DND-41 (cell line): ENCODE measurements around the gene IDS.

Source experiments
- EZH2 ChIP-seq: IDR thresholded peaks from 3 replicates; pipeline ENCODE4 v1.6.1; 2012; ENCODE audit warnings: borderline replicate concordance, low read depth, mild to moderate bottlenecking, moderate library complexity, low read length, inconsistent platforms; ENCODE audit not compliant: severe bottlenecking
- TF ChIP-seq, protein P1 (sequence below): IDR thresholded peaks from 2 replicates; pipeline ENCODE4 v1.5.1; 2012; ENCODE audit warnings: borderline replicate concordance, low read length, moderate library complexity, mild to moderate bottlenecking; ENCODE audit not compliant: poor library complexity, severe bottlenecking; ENCODE audit errors: extremely low read depth

DNA sequence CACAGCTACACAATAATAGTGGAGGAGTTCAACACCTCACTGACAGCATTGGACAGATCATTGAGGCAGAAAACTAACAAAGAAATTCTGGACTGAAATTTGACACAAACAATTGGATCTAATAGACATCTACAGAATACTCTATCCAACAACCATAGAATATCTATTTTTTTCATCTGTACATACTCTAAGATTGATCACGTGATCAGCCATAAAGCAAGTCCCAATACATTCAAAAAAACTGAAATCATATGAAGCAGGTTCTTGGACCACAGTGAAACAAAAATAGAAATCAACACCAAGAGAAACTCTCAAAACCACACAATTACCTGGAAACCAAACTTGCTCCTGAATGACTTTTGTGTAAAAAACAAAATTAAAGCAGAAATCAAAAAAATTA, 12.2 kb upstream of the IDS start:
- TF ChIP-seq, protein P1, sequence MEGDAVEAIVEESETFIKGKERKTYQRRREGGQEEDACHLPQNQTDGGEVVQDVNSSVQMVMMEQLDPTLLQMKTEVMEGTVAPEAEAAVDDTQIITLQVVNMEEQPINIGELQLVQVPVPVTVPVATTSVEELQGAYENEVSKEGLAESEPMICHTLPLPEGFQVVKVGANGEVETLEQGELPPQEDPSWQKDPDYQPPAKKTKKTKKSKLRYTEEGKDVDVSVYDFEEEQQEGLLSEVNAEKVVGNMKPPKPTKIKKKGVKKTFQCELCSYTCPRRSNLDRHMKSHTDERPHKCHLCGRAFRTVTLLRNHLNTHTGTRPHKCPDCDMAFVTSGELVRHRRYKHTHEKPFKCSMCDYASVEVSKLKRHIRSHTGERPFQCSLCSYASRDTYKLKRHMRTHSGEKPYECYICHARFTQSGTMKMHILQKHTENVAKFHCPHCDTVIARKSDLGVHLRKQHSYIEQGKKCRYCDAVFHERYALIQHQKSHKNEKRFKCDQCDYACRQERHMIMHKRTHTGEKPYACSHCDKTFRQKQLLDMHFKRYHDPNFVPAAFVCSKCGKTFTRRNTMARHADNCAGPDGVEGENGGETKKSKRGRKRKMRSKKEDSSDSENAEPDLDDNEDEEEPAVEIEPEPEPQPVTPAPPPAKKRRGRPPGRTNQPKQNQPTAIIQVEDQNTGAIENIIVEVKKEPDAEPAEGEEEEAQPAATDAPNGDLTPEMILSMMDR: no peak
- no peak for TF ChIP-seq EZH2
